NCI-H524 treated with DMSO at 0.1 percent for 48 hours (cell line): Measurements from ENCODE around the gene IL20RA.

ENCODE experiments used
- DNase-seq: peaks from one replicate; lab custom pipeline; 2025; lab: John Stamatoyannopoulos, UW

The IL20RA gene

GRCh38 chr6:137045222-137045789 is 541 bp upstream of the IL20RA start:
- DNase-seq = no peak

DNA sequence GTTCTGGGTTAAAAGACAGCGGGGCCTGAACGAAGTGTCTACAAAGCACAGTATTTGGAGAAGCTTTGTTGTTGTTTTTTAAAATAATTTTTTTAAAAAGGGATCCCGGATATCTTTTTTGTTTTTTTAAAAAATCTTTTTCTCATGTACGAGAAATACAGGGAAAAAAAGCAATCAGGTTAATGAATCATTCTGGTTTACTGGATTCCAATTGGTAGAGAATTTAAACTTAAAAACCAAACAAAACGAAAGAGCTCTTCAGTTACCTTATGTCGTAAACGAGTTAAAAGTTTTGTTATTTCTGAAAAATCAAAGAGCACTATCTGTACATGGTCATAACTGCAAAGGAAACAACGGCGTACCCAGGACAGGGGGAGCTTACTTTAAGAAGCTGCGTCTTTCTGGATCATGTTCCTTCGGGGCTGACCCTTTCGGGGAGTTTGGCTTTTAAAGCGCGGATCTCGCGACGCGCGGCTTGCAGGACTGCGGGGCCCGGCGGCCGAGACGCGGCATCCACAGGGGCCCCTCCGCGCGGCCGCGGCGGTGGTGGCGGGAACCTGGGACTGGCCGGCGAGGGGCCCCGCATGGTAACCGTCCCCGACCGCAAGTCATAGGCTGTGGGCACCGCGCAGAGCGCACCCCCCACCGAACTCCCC is 927 bp downstream of the IL20RA start:
- no peak for DNase-seq

DNA sequence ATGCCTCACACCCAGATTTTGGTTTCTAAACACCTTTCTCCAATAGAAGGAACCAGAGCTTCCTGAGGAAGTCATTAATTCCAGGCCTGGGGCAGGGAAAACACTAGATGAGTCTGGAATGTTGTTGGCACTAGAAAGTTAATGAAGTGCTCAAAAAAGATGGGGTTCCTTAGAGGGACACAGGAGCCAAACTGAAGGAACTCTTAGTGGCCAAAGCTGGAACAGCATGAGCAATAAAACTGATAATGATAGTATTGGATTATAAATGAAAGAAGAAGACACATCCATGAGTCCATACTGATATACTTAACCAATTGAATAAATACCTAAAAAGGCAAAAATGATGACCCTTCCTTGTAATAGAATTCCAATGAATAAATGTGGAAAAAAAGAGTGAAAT is 4.4 kb downstream of the IL20RA start:
- no peak for DNase-seq

DNA sequence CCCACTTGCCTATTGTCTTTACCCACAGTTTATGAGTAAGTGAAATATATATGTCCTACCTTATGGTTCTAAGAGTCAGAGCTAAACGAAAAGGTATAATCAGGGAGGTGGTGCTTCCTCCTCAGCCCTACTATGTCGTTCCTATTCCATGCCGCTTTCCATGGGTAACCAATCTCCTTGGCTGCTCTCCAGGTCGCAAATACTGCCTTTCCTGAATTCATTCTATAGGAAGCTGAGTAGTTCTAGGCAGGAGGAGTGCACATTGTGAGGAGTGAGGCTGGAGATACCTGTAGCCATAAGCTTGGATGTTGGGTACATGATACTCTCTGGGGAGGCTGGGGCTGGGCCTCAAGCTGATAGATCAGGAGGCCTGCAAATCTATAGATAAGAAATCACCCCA is 5.8 kb downstream of the IL20RA start:
- DNase-seq = no peak

GRCh38 chr6:137036566-137037300 is 8.0 kb downstream of the IL20RA start:
- DNase-seq = no peak

DNA sequence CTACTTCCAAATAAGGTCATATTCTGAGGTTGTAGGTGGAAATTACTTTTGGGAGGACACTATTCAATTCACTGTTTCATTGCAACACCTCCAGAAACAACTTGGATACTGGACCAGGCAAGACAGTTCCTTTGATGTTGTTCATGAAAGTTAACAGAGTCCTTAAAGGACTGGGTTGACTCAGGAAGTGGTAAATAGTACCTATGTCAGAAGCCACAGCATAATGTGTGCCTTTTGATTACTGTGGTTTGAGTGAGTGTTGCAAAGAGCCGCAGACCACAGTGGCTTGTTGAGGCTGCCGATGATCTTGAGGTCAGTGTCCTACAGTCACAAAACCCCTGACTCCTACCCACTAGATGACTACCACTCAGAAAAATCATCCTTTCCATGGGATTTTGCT is 10.9 kb downstream of the IL20RA start:
- no peak for DNase-seq

GRCh38 chr6:137031122-137031521 is 13.6 kb downstream of the IL20RA start:
- no peak for DNase-seq

GRCh38 chr6:137028912-137029311 is 15.9 kb downstream of the IL20RA start:
- DNase-seq = no peak

DNA sequence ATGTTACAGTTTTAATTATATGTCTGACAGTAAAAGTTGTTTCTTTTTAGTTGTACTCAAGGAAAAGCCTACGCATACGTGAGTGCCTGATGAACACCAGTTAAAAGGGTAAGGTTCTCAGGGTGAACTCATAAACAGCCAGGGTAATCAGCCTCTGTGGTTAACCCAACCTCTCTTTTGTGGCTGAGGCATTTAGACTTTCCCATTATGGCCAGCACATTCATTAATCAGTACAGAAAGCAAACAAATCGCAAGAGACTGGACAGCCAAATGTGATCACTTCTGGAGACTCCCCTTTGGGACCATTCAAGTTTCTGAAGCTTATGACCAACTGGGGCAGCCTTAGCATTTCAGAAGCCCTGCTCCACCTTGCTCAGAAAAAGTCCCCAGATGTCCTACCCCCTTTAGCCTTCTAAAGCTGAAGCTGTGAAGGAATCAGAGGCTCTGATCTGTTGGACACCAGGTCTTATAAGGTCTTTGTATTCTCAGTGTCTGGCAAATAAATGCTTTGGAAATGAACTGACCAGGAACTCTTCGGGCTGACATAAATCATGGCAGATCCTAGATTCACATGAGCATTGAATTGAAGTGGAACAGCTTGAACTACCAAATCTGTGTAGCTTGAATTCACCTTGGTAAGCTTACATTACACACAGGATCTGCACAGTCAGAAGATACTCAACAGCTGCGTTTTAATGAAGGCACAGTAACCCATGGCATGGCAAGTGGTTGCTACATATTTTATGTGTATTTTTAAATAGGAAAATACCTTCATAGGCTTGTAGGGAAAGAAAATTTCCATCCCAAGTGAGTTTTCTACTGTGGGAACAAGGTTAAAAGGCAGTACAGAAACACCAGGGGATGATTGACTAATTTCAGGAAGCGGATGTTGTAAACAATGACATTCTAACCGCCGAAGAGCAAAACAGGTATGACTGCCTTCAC is 18.7 kb downstream of the IL20RA start:
- DNase-seq = no peak

DNA sequence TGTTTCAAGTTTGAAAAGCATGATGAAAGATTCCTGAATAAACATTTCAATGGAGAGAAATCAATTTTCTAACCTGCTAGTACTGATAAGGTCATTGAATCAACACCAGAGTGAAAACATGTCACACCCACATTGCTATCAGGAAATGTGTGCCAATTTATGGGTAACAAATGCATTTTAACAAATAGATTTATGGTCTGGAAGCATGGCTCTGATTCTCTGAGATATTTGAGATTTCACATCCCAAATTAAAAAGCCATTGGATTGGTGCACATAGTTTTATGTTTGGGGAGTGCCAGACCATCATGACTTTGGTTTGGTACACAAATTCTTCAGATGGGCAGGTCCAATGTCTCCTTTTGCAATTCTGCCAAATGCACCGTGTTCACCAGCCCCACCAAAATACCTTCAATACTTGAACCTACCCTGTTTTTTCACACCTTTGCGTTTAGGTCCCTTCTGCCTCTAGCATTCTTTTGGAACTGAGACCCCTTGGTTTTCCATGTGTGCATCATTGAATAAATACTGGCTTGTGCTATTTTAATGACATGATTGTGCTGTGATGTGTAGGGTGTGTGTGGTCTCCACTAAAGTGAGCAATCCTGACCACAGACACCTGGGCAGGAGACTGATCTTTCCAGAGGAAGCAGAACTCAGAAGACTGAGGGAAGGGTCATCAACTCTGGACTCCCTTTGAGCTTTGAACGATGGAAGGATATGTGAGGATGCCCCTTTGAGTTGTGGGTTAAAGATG is 20.4 kb downstream of the IL20RA start:
- no peak for DNase-seq

DNA sequence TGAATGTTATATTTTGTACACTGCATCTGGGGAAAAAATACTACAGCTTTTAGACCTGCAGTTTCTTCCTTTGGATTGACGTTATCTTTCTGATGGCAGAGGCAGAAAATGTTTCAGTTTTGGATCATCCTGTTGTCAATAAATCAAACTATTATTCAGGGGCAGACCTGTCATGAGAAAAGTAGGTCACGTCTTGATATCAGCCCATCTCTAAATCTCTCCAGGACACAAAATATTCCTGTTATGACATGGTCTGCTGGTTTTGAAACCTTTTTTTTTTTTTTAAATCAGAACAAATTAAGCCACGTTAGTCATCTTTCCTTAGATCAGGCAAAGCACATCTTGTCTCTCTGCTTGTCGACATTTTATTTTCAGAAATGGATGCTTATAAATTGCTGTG is 24.0 kb downstream of the IL20RA start:
- DNase-seq = no peak

GRCh38 chr6:137019476-137020272 is 25.1 kb downstream of the IL20RA start:
- no peak for DNase-seq

DNA sequence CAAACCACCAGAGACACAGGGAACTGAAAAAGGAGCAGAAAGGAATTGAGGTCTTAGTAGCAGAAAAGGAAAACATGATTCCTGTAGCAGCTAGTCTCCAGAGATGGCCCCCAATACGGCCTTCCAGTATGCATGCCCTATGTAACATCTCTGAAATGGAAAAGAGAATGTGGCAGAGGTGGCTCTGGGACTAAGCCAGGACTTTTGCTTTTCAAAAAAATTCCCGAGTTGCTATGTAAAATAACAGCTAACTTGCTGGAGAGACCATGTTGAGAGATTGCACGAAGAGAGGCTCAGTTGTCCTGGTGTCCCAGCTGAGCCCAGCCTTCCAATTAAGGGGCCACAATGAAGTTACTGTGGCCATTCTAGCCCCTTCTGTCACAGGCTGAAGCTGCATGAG is 27.7 kb downstream of the IL20RA start:
- DNase-seq = no peak

DNA sequence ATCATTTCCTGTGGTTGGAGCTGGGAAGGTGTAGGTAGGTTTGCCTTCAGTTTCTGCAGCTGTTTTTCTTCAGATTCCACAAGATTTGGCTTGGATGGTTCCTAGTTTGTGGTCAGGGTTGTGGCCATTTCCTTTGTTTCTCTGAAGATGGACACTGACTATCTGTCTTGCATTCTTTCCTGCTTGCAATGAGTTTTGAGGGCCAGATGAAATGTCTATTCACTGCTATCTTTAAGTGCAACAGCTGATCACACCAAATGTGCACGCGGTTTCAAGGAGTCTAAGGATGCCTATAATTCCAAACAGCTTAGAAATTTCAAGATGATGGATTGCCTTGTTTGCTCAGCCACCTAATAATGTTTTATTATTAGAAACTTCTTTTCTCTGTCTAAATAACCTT is 28.4 kb downstream of the IL20RA start:
- no peak for DNase-seq

- no peak for DNase-seq
Measured at GRCh38 chr6:137015943-137016342, 28.8 kb downstream of the IL20RA start.

DNA sequence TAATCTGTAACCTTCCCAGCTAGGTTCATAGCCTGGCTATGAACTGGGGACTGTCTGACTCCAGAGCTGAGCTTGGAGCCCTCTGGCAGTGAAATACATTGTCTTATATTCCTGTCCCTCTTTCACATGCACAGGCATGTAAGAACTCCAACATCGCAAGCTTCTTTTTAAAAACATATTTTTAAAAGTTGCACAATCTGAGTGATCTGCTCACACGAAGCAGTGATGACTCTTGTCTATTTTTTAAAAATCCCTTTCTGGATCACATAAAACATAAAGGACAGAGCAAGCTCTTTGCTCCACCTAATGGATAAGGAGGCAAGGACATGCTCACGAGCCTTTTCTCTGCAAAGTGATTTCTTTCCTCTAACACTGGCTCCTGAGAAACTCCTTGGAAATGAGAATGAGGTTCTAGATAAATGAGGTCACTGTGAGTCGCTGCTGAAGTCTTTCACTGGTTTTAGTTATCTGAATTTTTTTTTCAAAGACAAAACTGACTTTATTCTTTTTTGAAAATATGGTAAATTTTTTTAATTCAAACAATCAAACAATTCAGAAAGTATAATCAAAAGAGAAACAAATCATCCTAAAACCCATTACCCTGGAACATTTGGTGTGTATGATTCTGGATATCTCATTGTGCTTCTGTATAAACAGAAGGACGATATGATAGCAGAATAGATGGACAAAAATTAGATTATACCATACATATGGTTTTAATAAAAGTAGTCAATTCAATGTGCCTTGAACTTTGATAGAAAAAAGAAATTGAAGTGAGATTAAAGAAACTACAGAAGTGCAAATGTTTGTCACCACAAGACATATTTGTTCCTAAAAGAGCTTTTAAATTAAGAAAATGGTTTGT is 30.8 kb downstream of the IL20RA start:
- no peak for DNase-seq

DNA sequence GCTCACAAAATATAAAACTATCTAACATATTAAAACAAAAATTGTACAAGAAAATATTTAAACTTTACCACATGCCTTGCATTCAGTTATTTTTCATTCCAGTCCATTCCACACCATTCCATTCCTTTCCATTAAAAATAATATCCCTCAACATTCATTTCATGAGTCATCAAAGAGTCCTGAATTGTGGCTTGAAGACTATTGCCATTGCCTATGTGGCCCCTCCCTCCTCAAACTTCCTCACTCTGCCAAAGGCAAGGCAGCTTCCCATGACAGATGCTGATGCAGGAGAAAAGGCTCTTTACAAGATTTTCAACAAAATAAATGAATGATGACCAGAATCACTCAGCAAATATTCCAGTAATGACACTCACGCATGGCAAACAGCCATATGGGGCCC is 31.7 kb downstream of the IL20RA start:
- DNase-seq = no peak

DNA sequence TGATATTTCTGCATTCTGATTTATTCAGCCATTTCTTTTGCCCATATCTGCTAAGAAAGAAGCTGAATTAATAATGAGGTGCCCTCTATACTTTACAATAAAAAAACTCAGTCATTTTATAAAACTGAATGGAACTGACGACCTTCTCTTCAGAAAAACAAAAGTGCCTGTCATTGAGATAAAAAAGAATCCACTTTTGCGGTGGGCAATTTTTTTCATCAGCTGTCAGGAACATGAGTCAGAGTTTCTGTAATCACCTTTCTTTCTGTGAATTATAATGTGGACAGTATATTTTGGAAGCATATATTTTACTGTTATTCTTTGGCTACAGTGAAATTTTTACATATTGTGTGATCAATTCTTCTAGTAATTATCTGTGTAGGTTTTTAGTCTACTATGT is 33.4 kb downstream of the IL20RA start:
- DNase-seq = no peak

GRCh38 chr6:137010128-137010718 is 34.5 kb downstream of the IL20RA start:
- no peak for DNase-seq
